Right atrium auricular region (tissue), 2 donors: Measurements from ENCODE around the gene KBTBD8. TPM values are rescaled to one million over a fixed set of nuclear protein-coding genes. Genes with fewer than 3 reads are reported as not detected.

Experiments
- DNase-seq: peaks from one replicate; pipeline ENCODE4 v3.0.0-alpha.2; 2019; ENCODE audit warnings: low spot score
- H3K27ac ChIP-seq, 2 donors: fragments of 200-600 bp; sonication (generic); 1 replicate in 1 of 2; 2 replicates in 1 of 2; pipeline ENCODE4 v1.5.1; 2016 to 2019
- H3K27me3 ChIP-seq, 2 donors: fragments of 200-600 bp; sonication (generic); one replicate each; pipeline versions ENCODE4 v1.5.1 to v1.6.0; 2017 to 2019
- H3K36me3 ChIP-seq: fragments of 200-600 bp; sonication (generic); one replicate; pipeline ENCODE4 v1.5.1; 2016
- H3K4me1 ChIP-seq, 2 donors: fragments of 200-600 bp; sonication (generic); one replicate each; pipeline versions ENCODE4 v1.5.1 to v1.6.0; 2017 to 2019
- H3K4me3 ChIP-seq, 2 donors: fragments of 200-600 bp; sonication (generic); 1 replicate in 1 of 2; 2 replicates in 1 of 2; pipeline ENCODE4 v1.5.1; 2017 to 2019; ENCODE audit warnings: mild to moderate bottlenecking in 1 of 2, moderate library complexity in 1 of 2
- H3K9me3 ChIP-seq, 2 donors: fragments of 200-600 bp; sonication (generic); one replicate each; pipeline ENCODE4 v1.5.1; 2019
- CTCF ChIP-seq, 2 donors: fragments of 200-600 bp; sonication (generic); IDR thresholded peaks; one replicate each; pipeline ENCODE4 v1.5.1; 2019; ENCODE audit warnings: antibody characterized with exemption in 2 of 2
- total RNA-seq, 2 donors: library from RNA; depleted of rRNA; stranded (reverse); fragments of >200 nt; gene quantifications; one replicate each; pipeline ENCODE4 v1.1.0, GENCODE V29; 2016

KBTBD8 gene
- total RNA-seq, 2 donors from 2014 or later = 4.4 to 6.9 TPM

GRCh38 chr3:67048067-67048714 is 50.1 kb downstream of the KBTBD8 start:
- DNase-seq = no peak
- no peaks in the 10 kb centered on the region for H3K9me3 ChIP-seq
- H3K27ac ChIP-seq = no peak overlapping the region
- no peak for TF ChIP-seq CTCF (IDR thresholded peaks at IDR 0.05)
- H3K4me1 ChIP-seq = no peaks in the 10 kb centered on the region
- H3K4me3 ChIP-seq = no peak overlapping the region
- no peaks in the 10 kb centered on the region for H3K36me3 ChIP-seq
- H3K27me3 ChIP-seq = no peaks in the 10 kb centered on the region

- no peak for TF ChIP-seq CTCF (IDR thresholded peaks at IDR 0.05)
- H3K4me1 ChIP-seq = no peaks in the 10 kb centered on the region
- no peaks in the 10 kb centered on the region for H3K36me3 ChIP-seq
- no peaks in the 10 kb centered on the region for H3K27me3 ChIP-seq
- DNase-seq = no peak
- H3K4me3 ChIP-seq = no peak overlapping the region
- H3K27ac ChIP-seq = no peak overlapping the region
- no peaks in the 10 kb centered on the region for H3K9me3 ChIP-seq
Observed at GRCh38 chr3:67048715-67049074, 50.6 kb downstream of the KBTBD8 start.

GRCh38 chr3:67059443-67059842 is 61.3 kb downstream of the KBTBD8 start:
- no peaks in the 10 kb centered on the region for H3K36me3 ChIP-seq
- H3K4me1 ChIP-seq = no peaks in the 10 kb centered on the region
- no peak for TF ChIP-seq CTCF (IDR thresholded peaks at IDR 0.05)
- no peak overlapping the region for H3K4me3 ChIP-seq
- no peaks in the 10 kb centered on the region for H3K9me3 ChIP-seq
- no peak for DNase-seq
- no peaks in the 10 kb centered on the region for H3K27me3 ChIP-seq
- no peak overlapping the region for H3K27ac ChIP-seq
